B cell (primary cell): Measurements from ENCODE around the gene ARL2.

Source experiments
- EZH2 ChIP-seq: IDR thresholded peaks from 2 replicates; pipeline ENCODE4 v1.6.1; 2012; ENCODE audit warnings: borderline replicate concordance, low read depth, mild to moderate bottlenecking, moderate library complexity, low read length; ENCODE audit not compliant: insufficient read depth, poor library complexity, severe bottlenecking
- TF ChIP-seq, protein P1 (sequence below): fragments of 200-600 bp; IDR thresholded peaks from one replicate; pipeline ENCODE4 v1.8.0; 2022; ENCODE audit warnings: antibody characterized with exemption, mild to moderate bottlenecking

DNA sequence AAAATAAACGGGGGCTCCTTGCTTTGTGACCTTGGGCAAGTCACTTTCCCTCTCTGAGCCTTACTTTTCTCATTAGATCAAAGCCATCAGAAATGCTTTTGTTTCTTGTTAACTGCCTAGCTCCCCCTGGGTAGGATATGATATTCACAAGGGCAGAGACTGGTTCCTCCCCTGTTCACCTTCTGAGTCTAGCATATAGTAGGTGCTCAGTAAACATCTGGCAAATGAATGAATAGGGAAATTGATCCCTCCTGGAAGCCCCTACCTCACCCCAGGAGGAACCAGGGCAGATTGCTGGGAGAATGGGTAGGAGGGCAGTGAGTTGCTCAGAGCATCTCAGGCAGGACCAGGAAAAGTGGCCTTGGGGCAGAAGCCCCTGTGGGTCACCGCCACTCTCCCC is 20.5 kb downstream of the ARL2 start:
- TF ChIP-seq, protein P1, sequence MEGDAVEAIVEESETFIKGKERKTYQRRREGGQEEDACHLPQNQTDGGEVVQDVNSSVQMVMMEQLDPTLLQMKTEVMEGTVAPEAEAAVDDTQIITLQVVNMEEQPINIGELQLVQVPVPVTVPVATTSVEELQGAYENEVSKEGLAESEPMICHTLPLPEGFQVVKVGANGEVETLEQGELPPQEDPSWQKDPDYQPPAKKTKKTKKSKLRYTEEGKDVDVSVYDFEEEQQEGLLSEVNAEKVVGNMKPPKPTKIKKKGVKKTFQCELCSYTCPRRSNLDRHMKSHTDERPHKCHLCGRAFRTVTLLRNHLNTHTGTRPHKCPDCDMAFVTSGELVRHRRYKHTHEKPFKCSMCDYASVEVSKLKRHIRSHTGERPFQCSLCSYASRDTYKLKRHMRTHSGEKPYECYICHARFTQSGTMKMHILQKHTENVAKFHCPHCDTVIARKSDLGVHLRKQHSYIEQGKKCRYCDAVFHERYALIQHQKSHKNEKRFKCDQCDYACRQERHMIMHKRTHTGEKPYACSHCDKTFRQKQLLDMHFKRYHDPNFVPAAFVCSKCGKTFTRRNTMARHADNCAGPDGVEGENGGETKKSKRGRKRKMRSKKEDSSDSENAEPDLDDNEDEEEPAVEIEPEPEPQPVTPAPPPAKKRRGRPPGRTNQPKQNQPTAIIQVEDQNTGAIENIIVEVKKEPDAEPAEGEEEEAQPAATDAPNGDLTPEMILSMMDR = no peak
- no peak for TF ChIP-seq EZH2
